Stimulated activated memory B cell treated with anti-CD40 and anti-IgM and Interleukin-4, amounts not matched to agents 10 μg/mL and 1 μg/mL and 100 μg/mL, for 72 hours (primary cell): ENCODE results near the gene OMA1.
A peak's percentile ranks its signal among the peaks of the same experiment; 100 is the strongest.
"Not testable (repeated sequence)": the region's sequence is repeated elsewhere in the genome, so short reads cannot be mapped to it uniquely, and the experiment has no call there.

ENCODE experiments used
- ATAC-seq: fragments of 150-1000 bp; cut with Tn5 transposase; 2 replicates; pipeline ENCODE4 v1.10.0; 2021
- H3K27ac Mint-ChIP-seq: one replicate; pipeline ENCODE4 v1.8.0; 2022; ENCODE audit warnings: mild to moderate bottlenecking, mixed read lengths
- H3K27me3 Mint-ChIP-seq: one replicate; pipeline ENCODE4 v1.8.0; 2022; ENCODE audit warnings: mixed read lengths
- H3K36me3 Mint-ChIP-seq: one replicate; pipeline ENCODE4 v1.8.0; 2022; ENCODE audit warnings: mixed read lengths
- H3K4me1 Mint-ChIP-seq: one replicate; pipeline ENCODE4 v1.8.0; 2022; ENCODE audit warnings: mixed read lengths
- H3K4me3 Mint-ChIP-seq: one replicate; pipeline ENCODE4 v1.8.0; 2022; ENCODE audit warnings: mild to moderate bottlenecking, moderate library complexity, mixed read lengths
- H3K9me3 Mint-ChIP-seq: one replicate; pipeline ENCODE4 v1.8.0; 2022; ENCODE audit warnings: mixed read lengths

OMA1 gene

GRCh38 chr1:58546520-58547308, at the start of gene OMA1:
TSS of gene OMA1 (minus strand) at chr1:58546726. CDS start at chr1:58539294, 7,432 bp downstream.
- Mint-ChIP-seq H3K9me3 (no peaks in the 10 kb centered on the region), H3K36me3 (no peaks in the 10 kb centered on the region), H3K27me3 (peaks cover 11% of the 10 kb centered on the region), H3K27ac (peak within 1 kb of the TSS; percentile 99), H3K4me3 (peak within 1 kb of the TSS; percentile 90), H3K4me1 (peaks cover 26% of the 10 kb centered on the region)
- ATAC-seq: peak; percentile 97

GRCh38 chr1:58594546-58594945, 48.0 kb upstream of the OMA1 start:
- no peak overlapping the region for H3K4me3 Mint-ChIP-seq
- peaks cover 17% of the 10 kb centered on the region for H3K27me3 Mint-ChIP-seq
- H3K9me3 Mint-ChIP-seq: peaks cover 2% of the 10 kb centered on the region
- H3K4me1 Mint-ChIP-seq: peaks cover 13% of the 10 kb centered on the region
- ATAC-seq: no peak
- no peaks in the 10 kb centered on the region for H3K36me3 Mint-ChIP-seq
- no peak overlapping the region for H3K27ac Mint-ChIP-seq

- Mint-ChIP-seq H3K27ac (no peak overlapping the region), H3K9me3 (no peaks in the 10 kb centered on the region), H3K36me3 (no peaks in the 10 kb centered on the region), H3K4me3 (no peak overlapping the region), H3K27me3 (peaks cover 21% of the 10 kb centered on the region), H3K4me1 (peaks cover 6% of the 10 kb centered on the region)
- no peak for ATAC-seq
These were observed 46.1 kb upstream of the OMA1 start for GRCh38 chr1:58592522-58593134.

- Mint-ChIP-seq H3K9me3 (no peaks in the 10 kb centered on the region), H3K27me3 (peaks cover 21% of the 10 kb centered on the region), H3K4me3 (no peak overlapping the region), H3K27ac (no peak overlapping the region), H3K4me1 (peaks cover 5% of the 10 kb centered on the region), H3K36me3 (no peaks in the 10 kb centered on the region)
- no peak for ATAC-seq
These were observed 45.3 kb upstream of the OMA1 start for GRCh38 chr1:58591806-58592205.

- Mint-ChIP-seq H3K27me3 (peaks cover 21% of the 10 kb centered on the region), H3K36me3 (no peaks in the 10 kb centered on the region), H3K4me1 (no peaks in the 10 kb centered on the region), H3K27ac (no peak overlapping the region), H3K4me3 (no peak overlapping the region), H3K9me3 (no peaks in the 10 kb centered on the region)
- no peak for ATAC-seq
These were observed 43.5 kb upstream of the OMA1 start for GRCh38 chr1:58590019-58590418.

GRCh38 chr1:58588396-58588795, 41.9 kb upstream of the OMA1 start:
- Mint-ChIP-seq H3K4me3 (no peak overlapping the region), H3K27ac (no peak overlapping the region), H3K4me1 (peaks cover 12% of the 10 kb centered on the region), H3K9me3 (no peaks in the 10 kb centered on the region), H3K36me3 (no peaks in the 10 kb centered on the region), H3K27me3 (peaks cover 21% of the 10 kb centered on the region)
- ATAC-seq: no peak

GRCh38 chr1:58587667-58588066, 41.1 kb upstream of the OMA1 start:
- Mint-ChIP-seq H3K9me3 (no peaks in the 10 kb centered on the region), H3K36me3 (no peaks in the 10 kb centered on the region), H3K27ac (no peak overlapping the region), H3K4me3 (no peak overlapping the region), H3K4me1 (peaks cover 15% of the 10 kb centered on the region), H3K27me3 (peaks cover 21% of the 10 kb centered on the region)
- no peak for ATAC-seq

- Mint-ChIP-seq H3K27ac (no peak overlapping the region), H3K4me3 (no peak overlapping the region), H3K27me3 (peaks cover 21% of the 10 kb centered on the region), H3K9me3 (no peaks in the 10 kb centered on the region), H3K36me3 (no peaks in the 10 kb centered on the region), H3K4me1 (peaks cover 15% of the 10 kb centered on the region)
- no peak for ATAC-seq
These were observed 39.7 kb upstream of the OMA1 start for GRCh38 chr1:58586271-58586670.

GRCh38 chr1:58585581-58586151, 39.1 kb upstream of the OMA1 start:
- no peak for ATAC-seq
- H3K4me3 Mint-ChIP-seq: no peak overlapping the region
- no peaks in the 10 kb centered on the region for H3K9me3 Mint-ChIP-seq
- peaks cover 18% of the 10 kb centered on the region for H3K27me3 Mint-ChIP-seq
- H3K4me1 Mint-ChIP-seq: peaks cover 15% of the 10 kb centered on the region
- H3K27ac Mint-ChIP-seq: no peak overlapping the region
- no peaks in the 10 kb centered on the region for H3K36me3 Mint-ChIP-seq

GRCh38 chr1:58585166-58585565, 38.6 kb upstream of the OMA1 start:
- no peak for ATAC-seq
- Mint-ChIP-seq H3K27ac (no peak overlapping the region), H3K4me3 (no peak overlapping the region)

GRCh38 chr1:58584082-58584895, 37.8 kb upstream of the OMA1 start:
- H3K36me3 Mint-ChIP-seq: no peaks in the 10 kb centered on the region
- H3K27me3 Mint-ChIP-seq: peaks cover 17% of the 10 kb centered on the region
- no peak for ATAC-seq
- H3K4me3 Mint-ChIP-seq: no peak overlapping the region
- H3K4me1 Mint-ChIP-seq: peaks cover 15% of the 10 kb centered on the region
- no peak overlapping the region for H3K27ac Mint-ChIP-seq
- no peaks in the 10 kb centered on the region for H3K9me3 Mint-ChIP-seq

More at GRCh38 chr1:58585166-58585565, 38.6 kb upstream of the OMA1 start:
- Mint-ChIP-seq H3K4me1 (peaks cover 15% of the 10 kb centered on the region), H3K36me3 (no peaks in the 10 kb centered on the region), H3K9me3 (no peaks in the 10 kb centered on the region), H3K27me3 (peaks cover 13% of the 10 kb centered on the region)

- H3K27me3 Mint-ChIP-seq: peaks cover 15% of the 10 kb centered on the region
- H3K36me3 Mint-ChIP-seq: no peaks in the 10 kb centered on the region
- no peaks in the 10 kb centered on the region for H3K9me3 Mint-ChIP-seq
- peaks cover 15% of the 10 kb centered on the region for H3K4me1 Mint-ChIP-seq
- peak; percentile 50 for ATAC-seq
- H3K4me3 Mint-ChIP-seq: no peak overlapping the region
- no peak overlapping the region for H3K27ac Mint-ChIP-seq
These were observed 37.0 kb upstream of the OMA1 start for GRCh38 chr1:58583496-58583895.

GRCh38 chr1:58582143-58582542, 35.6 kb upstream of the OMA1 start:
- H3K4me3 Mint-ChIP-seq: not testable (repeated sequence)
- peaks cover 23% of the 10 kb centered on the region for H3K27me3 Mint-ChIP-seq

GRCh38 chr1:58581641-58582040, 35.1 kb upstream of the OMA1 start:
- no peaks in the 10 kb centered on the region for H3K36me3 Mint-ChIP-seq
- H3K4me3 Mint-ChIP-seq: no peak overlapping the region
- H3K27ac Mint-ChIP-seq: no peak overlapping the region
- peaks cover 3% of the 10 kb centered on the region for H3K9me3 Mint-ChIP-seq
- peaks cover 26% of the 10 kb centered on the region for H3K4me1 Mint-ChIP-seq
- ATAC-seq: no peak
- peaks cover 25% of the 10 kb centered on the region for H3K27me3 Mint-ChIP-seq

More at GRCh38 chr1:58582143-58582542, 35.6 kb upstream of the OMA1 start:
- not testable (repeated sequence) for H3K9me3 Mint-ChIP-seq, H3K27ac Mint-ChIP-seq, ATAC-seq, H3K36me3 Mint-ChIP-seq
- peaks cover 26% of the 10 kb centered on the region for H3K4me1 Mint-ChIP-seq

- ATAC-seq: no peak
These were observed 33.7 kb upstream of the OMA1 start for GRCh38 chr1:58580186-58580585.

More at GRCh38 chr1:58580186-58580585, 33.7 kb upstream of the OMA1 start:
- peaks cover 3% of the 10 kb centered on the region for H3K9me3 Mint-ChIP-seq
- H3K4me1 Mint-ChIP-seq: peaks cover 38% of the 10 kb centered on the region
- H3K4me3 Mint-ChIP-seq: no peak overlapping the region
- H3K27ac Mint-ChIP-seq: no peak overlapping the region
- peaks cover 39% of the 10 kb centered on the region for H3K27me3 Mint-ChIP-seq
- no peaks in the 10 kb centered on the region for H3K36me3 Mint-ChIP-seq
